NCI-H2227 (cell line): ENCODE results near the gene TTYH3.
"Not testable (repeated sequence)": the region's sequence is repeated elsewhere in the genome, so short reads cannot be mapped to it uniquely, and the experiment has no call there.

Experiments
- DNase-seq: peaks from one replicate; lab custom pipeline; 2025; ENCODE audit not compliant: unreplicated experiment; lab: John Stamatoyannopoulos, UW

The TTYH3 gene

DNA sequence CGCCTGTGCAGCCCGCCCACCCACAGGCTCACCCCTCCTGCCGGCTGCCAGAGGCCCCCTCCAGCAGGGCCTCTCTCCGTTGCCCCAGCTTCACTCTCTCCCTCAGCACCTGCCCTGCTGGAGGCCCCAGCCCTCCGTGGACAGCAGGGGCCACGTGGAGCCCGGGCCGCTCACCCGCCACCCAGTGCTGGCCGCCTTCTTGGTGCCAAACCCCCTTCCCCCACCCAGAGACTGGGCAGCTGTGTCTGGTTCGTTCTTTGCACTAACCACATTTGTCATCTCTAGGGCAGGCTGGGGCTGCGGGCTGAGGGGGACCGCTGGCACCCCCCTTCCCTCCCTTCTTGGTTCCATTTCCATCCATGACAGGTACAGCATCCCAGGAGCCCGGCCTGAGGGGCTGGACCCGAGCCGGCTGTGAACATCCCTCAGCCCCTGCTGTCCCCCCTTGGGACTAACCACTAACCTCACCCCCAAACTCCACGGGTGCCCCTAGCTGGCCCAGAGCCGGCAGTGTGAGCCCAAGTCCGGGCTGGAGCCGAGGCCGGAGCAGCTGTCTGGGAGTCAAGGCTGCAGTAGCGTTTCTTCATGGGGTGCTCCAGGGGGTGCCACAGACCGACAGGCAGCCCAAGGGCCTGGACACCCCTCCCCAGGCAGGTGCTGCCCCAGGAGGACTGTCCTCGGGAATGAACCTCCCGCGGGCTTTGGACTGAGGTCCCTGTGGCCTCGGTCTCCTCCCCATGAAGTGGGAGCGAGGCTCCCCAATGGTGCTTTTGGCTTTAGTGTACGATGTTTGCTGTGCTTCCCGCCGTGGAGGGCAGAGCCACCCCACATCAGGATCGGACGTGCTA lies 30.7 kb downstream of the TTYH3 start:
- DNase-seq = no peak

GRCh38 chr7:2663121-2663886 lies 31.5 kb downstream of the TTYH3 start:
- no peak for DNase-seq

- DNase-seq = no peak
Measured at GRCh38 chr7:2663960-2664359, 32.2 kb downstream of the TTYH3 start.

- no peak for DNase-seq
Measured at GRCh38 chr7:2665359-2665791, 33.6 kb downstream of the TTYH3 start.

DNA sequence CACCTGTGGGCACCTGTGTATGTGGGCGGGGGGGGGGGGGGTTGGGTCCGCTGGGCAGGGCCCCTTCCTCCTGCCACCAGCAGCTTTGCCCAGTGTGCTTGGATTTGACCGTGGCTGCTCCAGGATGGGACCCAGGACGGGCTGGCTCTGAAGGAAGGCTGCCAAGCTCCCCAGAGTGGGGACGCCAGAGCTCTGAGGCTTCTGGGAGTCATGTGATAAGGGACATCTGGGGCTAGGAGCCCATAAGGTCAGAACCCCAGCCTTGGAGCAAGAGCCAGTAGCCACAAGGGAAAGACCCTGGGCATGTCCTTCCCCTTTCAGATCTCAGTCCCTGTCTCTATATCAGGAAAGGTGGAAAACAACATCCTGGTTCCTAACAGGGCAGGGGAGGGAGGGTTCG lies 34.4 kb downstream of the TTYH3 start:
- DNase-seq = no peak

GRCh38 chr7:2666588-2667250 lies 34.9 kb downstream of the TTYH3 start:
- DNase-seq = no peak

GRCh38 chr7:2667843-2668242 lies 36.1 kb downstream of the TTYH3 start:
- DNase-seq = no peak

DNA sequence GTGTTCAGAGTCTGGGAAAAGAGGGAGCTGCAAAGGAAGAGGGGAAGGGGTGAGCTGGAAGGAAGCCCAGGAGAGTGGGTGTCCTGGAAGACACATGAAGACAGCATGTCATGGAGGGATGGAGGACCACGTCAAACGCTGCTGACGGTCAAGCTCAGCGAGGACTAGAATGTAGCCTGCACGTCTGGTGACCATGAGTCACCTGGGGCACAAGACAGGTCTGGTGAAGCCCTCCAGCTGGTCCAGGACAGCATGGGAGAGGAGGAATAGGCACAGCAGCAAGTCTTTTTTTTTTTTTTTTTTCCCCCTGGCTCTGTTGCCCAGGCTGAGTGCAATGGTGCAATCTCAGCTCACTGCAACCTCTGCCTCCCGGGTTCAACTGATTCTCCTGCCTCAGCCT lies 36.6 kb downstream of the TTYH3 start:
- no peak for DNase-seq

- no peak for DNase-seq
Measured at GRCh38 chr7:2670171-2670570, 38.4 kb downstream of the TTYH3 start.

DNA sequence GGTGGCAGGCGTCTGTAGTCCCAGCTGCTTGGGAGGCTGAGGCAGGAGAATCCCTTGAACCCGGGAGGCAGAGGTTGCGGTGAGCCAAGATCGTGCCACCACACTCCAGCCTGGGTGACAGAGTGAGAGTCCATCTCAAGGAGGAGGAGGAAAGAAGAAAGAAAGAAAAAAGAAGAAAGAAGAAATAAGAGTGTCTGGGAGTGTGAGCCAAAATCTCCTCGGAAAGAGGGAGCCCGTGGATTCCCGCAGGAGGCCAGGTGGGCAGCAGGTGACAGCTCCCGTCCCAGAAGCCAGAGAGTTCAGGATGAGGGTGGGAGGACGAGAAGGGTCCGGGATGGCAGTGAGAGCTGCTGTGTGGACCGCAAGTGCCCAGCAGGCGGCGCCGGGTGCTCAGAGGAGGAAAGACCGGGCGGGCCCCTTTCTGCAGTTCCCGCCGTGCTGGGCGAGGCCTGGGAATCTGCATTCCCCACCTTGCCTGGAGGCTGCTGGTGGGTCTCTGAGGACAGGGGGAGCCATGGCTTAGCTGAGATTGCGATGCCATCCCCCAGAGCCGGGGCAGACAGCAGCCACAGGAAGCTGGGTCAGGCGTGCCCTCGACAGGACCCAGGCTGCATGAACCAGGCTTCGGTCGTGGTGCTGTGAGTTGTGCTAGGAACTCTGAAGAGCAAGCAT lies 39.1 kb downstream of the TTYH3 start:
- peak; percentile 69 for DNase-seq

- not testable (repeated sequence) for DNase-seq
Measured at GRCh38 chr7:2673214-2673613, 41.4 kb downstream of the TTYH3 start.

GRCh38 chr7:2673934-2674333 lies 42.1 kb downstream of the TTYH3 start:
- no peak for DNase-seq

DNA sequence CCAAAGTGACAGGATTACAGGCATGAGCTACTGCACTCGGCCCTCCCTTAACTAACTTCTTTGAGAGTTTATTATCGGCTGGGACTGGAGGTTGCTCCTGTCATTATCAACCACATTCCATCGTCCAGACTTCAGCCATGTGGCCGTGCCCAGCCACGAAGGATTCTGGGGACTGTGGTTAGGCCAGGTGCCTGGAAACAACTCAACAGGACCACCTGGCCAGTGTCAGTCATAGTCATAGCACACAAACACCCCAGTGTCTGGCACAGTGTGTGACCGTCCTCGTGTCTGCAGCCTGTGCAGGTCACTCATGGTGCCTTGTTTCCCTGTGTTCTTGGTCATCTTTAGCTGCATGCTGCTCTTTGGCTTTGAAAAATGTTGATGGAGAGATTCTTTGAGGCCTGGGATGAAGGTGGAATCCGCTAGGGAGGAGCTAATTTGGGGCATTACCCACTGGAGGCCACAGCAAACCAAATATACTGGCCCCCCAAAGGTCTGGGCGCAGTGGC lies 43.5 kb downstream of the TTYH3 start:
- DNase-seq = no peak

DNA sequence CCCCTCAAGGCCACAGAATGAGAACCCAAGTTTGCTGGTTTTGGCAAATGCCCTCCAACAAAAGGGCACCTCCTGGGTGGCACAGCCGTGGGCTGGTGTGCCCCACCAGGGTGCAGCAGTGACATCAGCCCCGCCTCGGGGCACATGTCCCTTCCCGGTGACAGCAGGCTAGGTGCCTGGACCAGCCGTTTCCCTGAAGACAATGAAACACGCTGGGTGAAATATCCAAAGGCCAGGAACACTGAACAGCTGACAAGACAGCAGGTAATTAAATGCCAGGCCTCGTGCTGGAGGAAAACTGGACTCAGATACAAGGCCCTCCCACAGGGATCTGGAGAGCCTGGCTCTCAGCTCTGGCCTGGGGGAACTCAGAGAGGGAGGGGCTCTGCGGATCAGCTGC lies 44.8 kb downstream of the TTYH3 start:
- not testable (repeated sequence) for DNase-seq

DNA sequence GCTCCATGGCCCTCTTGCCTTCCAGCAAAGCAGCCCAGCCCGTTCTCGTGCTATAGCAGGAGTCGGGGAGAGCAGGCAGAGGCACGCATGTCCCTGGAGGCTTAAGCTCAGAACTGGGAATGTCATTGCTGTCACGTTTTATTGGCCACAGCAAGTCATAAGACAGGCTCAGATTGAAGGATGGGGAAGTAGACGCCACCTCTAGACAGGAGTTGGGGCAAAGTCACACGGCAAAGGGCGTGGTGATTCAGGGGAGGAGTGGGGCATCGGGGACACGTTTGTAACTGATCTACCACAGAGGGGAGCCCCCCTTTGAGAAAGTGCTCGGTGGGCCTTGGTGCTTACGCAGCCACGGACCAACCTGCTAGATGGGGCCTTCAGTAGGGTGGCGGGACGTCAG lies 46.7 kb downstream of the TTYH3 start:
- not testable (repeated sequence) for DNase-seq

DNA sequence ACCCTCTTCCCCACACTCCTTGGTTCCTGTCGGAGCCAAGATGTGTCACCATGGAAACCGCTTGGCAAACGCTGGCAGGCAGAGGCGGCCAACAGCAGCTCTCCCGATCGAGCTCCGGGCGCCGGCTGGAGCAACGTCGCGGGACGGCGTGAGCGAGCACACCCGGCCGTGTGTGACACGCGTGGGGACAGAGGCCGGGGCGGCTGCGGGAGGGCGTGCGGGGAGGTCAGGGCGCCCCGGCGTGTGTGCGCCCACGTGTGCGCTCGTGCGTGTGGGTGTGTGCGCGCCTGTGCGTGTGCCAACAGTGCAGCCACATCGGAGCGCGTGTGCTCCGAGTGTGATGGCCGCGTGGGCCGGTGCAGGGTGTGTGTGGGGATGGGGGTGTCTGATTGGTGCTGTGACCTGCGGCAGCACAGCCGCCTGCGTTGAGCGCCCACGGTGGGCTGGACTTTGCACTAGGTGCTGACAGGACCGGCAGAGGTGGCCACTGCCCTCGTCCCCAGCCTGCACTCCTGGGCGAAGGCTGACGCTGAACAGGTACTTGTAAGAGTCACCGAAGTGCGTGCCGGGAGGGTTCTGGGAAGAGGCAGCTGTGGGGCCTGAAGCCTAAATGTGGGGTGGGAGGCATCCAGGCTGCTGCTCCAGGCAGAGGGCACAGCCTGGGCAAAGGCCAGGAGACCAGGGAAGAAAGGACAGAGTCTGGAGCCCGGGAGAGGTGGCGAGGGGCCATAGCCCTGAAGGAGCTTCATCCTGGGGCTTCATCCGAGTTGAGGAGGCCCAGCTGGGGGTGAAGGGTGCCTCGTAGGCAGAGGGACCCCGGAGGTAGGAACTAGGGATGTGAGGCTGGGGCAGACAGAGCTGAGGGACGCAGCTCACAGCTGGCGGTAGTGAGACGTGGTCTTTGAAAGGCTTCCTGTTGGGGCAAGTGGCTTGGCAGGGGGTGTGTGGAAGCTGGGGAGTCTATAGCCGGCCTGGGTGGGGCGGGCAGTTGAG lies 47.6 kb downstream of the TTYH3 start:
- not testable (repeated sequence) for DNase-seq

GRCh38 chr7:2680256-2680655 lies 48.5 kb downstream of the TTYH3 start:
- DNase-seq = no peak

GRCh38 chr7:2680792-2681490 lies 49.2 kb downstream of the TTYH3 start:
- DNase-seq = peak; percentile 29
